Stimulated activated CD4-positive, alpha-beta T cell treated with anti-CD3 and anti-CD28 coated beads, Interleukin-4, amount 100 ng/mL, for 4 hours (primary cell): Measurements from ENCODE around the gene DTX2.
A peak's percentile ranks its signal among the peaks of the same experiment; 100 is the strongest.
"Not testable (repeated sequence)": the region's sequence is repeated elsewhere in the genome, so short reads cannot be mapped to it uniquely, and the experiment has no call there.

ENCODE experiments used
- DNase-seq, 2 experiments: peaks; one replicate each; pipeline ENCODE4 v3.0.0-alpha.2; 2020

The DTX2 gene

GRCh38 chr7:76445577-76446008 is 15.9 kb upstream of the DTX2 start:
- not testable (repeated sequence) for DNase-seq

- DNase-seq: not testable (repeated sequence)
Measured at GRCh38 chr7:76457017-76457416, 4.5 kb upstream of the DTX2 start.

- DNase-seq: not testable (repeated sequence)
Measured at GRCh38 chr7:76458504-76458903, 3.0 kb upstream of the DTX2 start.

- DNase-seq: not testable (repeated sequence)
Measured at GRCh38 chr7:76460767-76461166, 742 bp upstream of the DTX2 start.

- DNase-seq: not testable (repeated sequence)
Measured at GRCh38 chr7:76462271-76462882, 868 bp downstream of the DTX2 start.

GRCh38 chr7:76464959-76465358 is 3.5 kb downstream of the DTX2 start:
- not testable (repeated sequence) for DNase-seq

- DNase-seq: not testable (repeated sequence)
Measured at GRCh38 chr7:76465950-76466349, 4.4 kb downstream of the DTX2 start.

GRCh38 chr7:76467743-76468404 is 6.4 kb downstream of the DTX2 start:
- DNase-seq: not testable (repeated sequence)

GRCh38 chr7:76471556-76472221 is 10.2 kb downstream of the DTX2 start:
- DNase-seq: not testable (repeated sequence)

GRCh38 chr7:76473097-76473496 is 11.6 kb downstream of the DTX2 start:
- DNase-seq: not testable (repeated sequence)

- DNase-seq: not testable (repeated sequence)
Measured at GRCh38 chr7:76476280-76476679, 14.8 kb downstream of the DTX2 start.

GRCh38 chr7:76476742-76477474 is 15.4 kb downstream of the DTX2 start:
- not testable (repeated sequence) for DNase-seq

GRCh38 chr7:76479628-76480027 is 18.1 kb downstream of the DTX2 start:
- DNase-seq: not testable (repeated sequence)

GRCh38 chr7:76480403-76481253 is 19.1 kb downstream of the DTX2 start:
- not testable (repeated sequence) for DNase-seq

GRCh38 chr7:76482660-76483059 is 21.2 kb downstream of the DTX2 start:
- not testable (repeated sequence) for DNase-seq

- DNase-seq: not testable (repeated sequence)
Measured at GRCh38 chr7:76483081-76483480, 21.6 kb downstream of the DTX2 start.

GRCh38 chr7:76484456-76484855 is 22.9 kb downstream of the DTX2 start:
- DNase-seq: not testable (repeated sequence)

GRCh38 chr7:76485822-76486610 is 24.5 kb downstream of the DTX2 start:
- DNase-seq: not testable (repeated sequence)

- peak in 1 of 2 experiments; percentile 19 for DNase-seq
Measured at GRCh38 chr7:76486618-76487017, 25.1 kb downstream of the DTX2 start.

GRCh38 chr7:76487969-76488368 is 26.5 kb downstream of the DTX2 start:
- not testable (repeated sequence) for DNase-seq

- DNase-seq: not testable (repeated sequence)
Measured at GRCh38 chr7:76492139-76492538, 30.6 kb downstream of the DTX2 start.
